Measurements from ENCODE around the gene VSTM2L.

The VSTM2L gene

DNA sequence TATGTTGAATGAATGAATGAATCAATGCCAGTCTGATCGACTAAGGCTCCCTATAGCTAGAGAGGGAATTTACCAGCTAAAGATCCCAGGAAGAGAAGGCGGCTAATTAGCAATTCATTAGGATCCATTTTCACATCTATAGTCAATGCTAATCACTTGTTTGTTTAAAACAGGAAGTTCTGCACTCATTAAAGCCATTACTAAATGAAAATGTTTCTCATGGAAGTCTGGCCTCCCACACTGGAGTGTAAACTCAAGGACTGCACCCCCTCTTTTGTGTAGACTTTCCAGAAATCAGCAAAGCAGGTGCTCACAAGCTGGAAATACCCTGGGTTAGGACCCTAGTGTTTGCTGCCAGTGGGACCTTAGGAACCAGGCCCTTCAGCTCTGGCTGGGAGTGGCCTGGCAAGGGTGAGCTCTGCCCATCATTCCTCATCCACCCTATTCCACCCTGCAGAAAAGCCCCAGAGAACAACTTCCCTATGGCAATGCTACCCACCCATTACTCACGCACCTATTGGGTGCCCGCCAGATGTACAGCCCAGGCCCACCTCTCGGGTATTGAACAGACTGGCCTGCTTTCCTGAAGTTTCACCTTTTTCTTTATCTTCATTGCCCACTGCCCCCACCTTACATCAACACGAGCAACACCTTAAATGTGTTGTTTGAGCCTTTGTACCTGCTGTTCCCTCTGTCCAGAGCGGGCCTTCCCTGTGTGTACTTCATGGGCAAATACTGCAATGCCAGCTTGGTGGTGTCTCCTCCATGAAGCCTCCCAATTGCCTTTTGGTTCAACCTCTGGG lies 69.5 kb downstream of the VSTM2L start:
- TF ChIP-seq, protein P1, sequence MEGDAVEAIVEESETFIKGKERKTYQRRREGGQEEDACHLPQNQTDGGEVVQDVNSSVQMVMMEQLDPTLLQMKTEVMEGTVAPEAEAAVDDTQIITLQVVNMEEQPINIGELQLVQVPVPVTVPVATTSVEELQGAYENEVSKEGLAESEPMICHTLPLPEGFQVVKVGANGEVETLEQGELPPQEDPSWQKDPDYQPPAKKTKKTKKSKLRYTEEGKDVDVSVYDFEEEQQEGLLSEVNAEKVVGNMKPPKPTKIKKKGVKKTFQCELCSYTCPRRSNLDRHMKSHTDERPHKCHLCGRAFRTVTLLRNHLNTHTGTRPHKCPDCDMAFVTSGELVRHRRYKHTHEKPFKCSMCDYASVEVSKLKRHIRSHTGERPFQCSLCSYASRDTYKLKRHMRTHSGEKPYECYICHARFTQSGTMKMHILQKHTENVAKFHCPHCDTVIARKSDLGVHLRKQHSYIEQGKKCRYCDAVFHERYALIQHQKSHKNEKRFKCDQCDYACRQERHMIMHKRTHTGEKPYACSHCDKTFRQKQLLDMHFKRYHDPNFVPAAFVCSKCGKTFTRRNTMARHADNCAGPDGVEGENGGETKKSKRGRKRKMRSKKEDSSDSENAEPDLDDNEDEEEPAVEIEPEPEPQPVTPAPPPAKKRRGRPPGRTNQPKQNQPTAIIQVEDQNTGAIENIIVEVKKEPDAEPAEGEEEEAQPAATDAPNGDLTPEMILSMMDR (IDR thresholded peaks at IDR 0.05): no peak

DNA sequence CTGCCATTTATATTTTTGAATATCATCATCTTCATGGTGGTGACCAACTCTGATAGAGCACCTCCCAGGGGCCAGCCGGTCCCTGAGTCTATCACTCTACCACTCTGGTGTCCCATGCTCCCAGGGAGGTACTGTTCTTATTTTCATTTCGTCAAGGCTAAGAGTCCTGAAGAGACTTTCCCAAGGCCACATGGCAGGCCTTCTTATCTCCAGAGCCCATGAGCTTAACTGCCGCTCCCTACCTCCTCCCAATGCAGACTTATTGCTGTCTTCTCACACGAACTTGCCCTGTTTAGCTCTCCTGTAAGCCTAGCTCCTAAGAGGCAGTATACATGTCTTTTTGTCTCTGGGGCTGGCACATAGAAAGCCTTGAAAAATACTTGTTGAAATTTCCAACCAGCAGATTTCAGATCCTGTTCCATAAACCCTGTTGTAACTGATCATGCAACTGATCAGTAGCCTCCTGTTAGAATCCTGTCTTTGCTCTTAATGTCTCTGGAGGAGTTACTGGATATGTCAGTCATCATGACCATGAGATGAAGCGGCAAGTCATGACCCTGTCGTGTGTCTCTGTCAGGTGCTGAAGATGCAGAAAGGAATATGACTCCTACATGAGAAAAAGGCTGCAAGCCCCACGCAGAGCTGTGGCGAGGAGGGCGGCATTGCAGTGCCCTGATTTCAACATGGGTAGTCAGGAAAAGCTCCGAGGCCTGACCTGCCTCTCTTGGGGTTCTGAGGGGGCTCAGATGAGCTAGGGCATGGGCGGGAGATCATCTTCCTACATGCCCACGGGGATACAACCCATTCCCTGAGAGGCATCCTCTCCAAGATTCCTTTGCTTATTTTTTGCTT lies 70.4 kb downstream of the VSTM2L start:
- no peak for DNase-seq (ENCODE audit: low spot score)
- Histone ChIP-seq H3K27ac (no peak overlapping the region), H3K4me3 (no peak overlapping the region)
- TF ChIP-seq, protein P1 (IDR thresholded peaks at IDR 0.05): no peak

More for the DNA sequence above, 69.5 kb downstream of the VSTM2L start:
- no peak overlapping the region for H3K4me3 ChIP-seq
- no peak for DNase-seq (ENCODE audit: low spot score)
- no peak overlapping the region for H3K27ac ChIP-seq

DNA sequence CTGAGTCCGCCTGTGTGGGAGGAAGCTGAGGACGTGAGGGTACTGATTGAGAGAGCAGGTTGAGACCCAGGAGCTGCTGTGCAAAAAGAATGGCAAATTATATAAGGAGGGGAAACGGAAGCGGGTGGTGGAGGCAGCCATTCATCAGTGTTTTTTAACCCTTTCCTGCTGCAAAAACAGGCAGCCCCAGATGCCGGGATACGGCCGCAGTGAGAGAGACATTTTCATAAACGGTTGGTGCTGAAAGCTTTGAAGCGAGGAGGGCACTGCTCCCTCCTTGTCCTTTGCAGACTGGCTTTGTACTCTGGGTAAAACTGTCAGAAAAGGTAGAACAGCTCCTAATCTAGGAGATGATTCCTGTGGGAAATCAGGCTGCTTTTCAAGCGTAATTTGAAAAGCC lies 74.0 kb downstream of the VSTM2L start:
- no peak overlapping the region for H3K4me3 ChIP-seq
- TF ChIP-seq, protein P1 (IDR thresholded peaks at IDR 0.05): no peak
- no peak for DNase-seq (ENCODE audit: low spot score)
- no peak overlapping the region for H3K27ac ChIP-seq

DNA sequence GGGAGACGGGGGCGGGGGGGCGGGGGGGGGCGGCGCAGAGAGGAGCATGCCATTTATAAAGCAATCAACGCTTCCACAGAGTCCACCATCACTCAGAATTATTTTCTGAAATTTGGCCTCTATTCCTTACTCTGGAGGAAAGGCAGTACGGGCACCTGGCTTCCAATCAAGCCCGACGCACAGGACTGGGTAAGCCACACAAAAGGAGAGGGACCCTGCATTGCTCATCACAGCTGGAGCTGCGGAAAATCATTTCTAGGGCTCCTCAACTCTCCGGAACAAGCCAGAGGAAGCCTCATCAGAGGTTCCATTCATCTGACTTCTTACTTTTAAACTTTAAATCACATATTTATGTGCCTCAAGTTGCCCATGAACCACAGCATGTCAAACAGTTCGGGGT lies 74.4 kb downstream of the VSTM2L start:
- DNase-seq (ENCODE audit: low spot score): no peak
- Histone ChIP-seq H3K27ac (no peak overlapping the region), H3K4me3 (no peak overlapping the region)
- TF ChIP-seq, protein P1 (IDR thresholded peaks at IDR 0.05): no peak

DNA sequence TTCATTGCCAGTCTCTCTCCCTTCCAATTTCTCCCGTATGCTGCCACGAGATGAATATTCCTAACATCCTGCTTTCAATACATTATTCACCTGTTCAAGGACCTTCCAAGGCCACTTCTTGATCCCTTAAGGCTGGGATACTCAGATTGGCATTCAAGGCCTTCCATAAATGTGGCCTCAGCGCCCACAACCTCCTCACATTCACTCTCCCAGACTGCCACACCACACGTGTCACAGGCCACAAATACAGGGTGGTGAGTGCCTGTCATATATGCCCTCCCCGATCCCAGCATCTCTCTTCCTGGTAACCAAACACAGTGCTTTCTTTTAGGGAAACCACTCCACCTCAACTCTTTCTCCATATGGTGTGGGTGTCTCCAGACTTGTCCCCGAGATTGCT lies 74.9 kb downstream of the VSTM2L start:
- Histone ChIP-seq H3K27ac (no peak overlapping the region), H3K4me3 (no peak overlapping the region)
- TF ChIP-seq, protein P1 (IDR thresholded peaks at IDR 0.05): no peak
- DNase-seq (ENCODE audit: low spot score): no peak

DNA sequence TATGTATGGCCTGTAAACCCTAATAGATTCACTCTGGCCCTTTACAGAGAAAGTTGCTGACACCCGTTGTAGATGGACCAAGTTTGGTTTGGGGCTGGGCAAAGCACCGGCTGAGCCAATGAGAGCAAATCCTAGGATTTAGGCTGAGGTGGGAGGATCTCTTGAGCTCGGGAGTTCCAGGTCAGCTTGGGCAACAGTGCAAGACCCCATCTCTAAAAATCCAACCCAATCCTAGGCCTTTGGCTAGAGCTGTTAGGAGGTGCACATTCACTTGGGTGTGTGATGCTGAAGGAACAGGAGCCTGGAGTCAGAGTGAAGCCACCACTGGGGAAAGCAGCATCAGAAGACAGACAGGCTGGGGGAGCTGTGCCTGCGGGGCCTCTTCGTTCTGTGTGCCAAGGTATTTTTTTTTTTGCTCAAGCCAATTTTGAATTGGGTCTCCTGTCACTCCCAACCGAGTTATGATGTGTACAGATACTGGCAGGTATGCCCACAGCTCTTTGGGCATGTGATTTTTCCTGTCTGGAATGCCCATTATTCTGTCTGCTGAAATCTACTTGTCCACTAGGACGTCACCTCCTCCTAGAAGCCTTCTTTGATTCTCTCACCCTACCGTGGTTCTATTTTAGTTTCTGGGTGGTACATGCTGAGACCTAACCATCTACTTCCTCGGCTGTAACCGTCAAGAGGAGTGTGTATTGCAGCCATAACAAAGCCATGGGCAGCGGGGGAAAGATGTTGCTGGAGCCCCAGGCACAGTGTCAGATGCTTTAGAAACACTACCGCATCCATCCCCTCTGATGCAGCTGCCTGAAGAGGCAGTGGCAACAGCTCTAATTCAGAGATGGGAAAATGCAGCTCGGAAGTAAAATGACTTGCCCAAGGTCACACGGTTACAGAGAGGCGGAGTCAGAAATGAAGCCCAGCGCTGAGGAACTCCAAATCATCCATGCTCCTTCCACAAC lies 76.4 kb downstream of the VSTM2L start:
- no peak overlapping the region for H3K27ac ChIP-seq
- TF ChIP-seq, protein P1 (IDR thresholded peaks at IDR 0.05): no peak
- no peak overlapping the region for H3K4me3 ChIP-seq
- DNase-seq (ENCODE audit: low spot score): no peak

All from coronary artery (tissue), 2 donors.